HS-27A (cell line): Measurements from ENCODE around the gene TMEM203.
A peak's percentile ranks its signal among the peaks of the same experiment; 100 is the strongest.
"Not testable (repeated sequence)": the region's sequence is repeated elsewhere in the genome, so short reads cannot be mapped to it uniquely, and the experiment has no call there.

ENCODE experiments used
- DNase-seq: peaks from one replicate; pipeline ENCODE4 v3.0.0-alpha.2; 2012; ENCODE audit warnings: low read depth, missing footprints

The TMEM203 gene, protein sequence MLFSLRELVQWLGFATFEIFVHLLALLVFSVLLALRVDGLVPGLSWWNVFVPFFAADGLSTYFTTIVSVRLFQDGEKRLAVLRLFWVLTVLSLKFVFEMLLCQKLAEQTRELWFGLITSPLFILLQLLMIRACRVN

DNA sequence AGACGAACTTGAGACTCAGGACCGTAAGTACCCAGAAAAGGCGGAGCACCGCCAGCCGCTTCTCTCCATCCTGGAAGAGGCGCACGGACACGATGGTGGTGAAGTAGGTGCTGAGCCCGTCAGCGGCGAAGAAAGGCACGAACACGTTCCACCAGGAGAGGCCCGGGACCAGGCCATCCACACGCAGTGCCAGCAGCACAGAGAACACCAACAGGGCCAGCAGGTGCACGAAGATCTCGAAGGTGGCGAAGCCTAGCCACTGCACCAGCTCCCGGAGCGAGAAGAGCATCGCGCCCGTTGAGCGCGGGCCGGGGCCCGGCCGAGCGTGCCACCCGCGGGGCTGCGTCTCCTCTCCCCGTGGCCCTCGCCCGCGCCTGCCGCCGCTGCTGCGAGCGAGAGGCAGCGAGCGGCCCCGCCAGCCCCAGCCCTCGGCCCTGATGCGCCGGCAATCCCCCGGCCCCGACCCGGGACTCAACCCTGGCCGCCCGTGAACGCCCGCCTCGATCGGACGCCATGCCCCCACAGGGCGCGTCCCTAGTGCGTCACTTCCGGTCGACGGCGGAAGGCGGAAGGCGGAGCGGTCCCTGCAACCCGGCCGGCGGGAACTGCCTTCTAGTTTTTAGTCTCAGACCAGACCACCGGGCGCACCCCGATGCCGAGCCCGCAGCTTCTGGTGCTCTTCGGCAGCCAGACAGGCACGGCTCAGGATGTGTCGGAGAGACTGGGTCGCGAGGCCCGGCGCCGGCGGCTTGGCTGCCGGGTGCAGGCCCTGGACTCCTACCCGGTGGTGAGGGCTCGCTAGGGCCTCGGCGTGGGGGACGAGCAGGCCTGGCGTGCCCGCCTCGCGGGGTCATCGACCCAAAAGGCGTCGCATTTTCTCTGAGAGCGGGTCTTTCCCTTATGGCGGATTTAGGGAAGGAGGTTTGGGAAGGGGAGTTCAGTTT, at the start of gene TMEM203, which contains the start of gene NDOR1:
Gene TMEM203, minus strand, starts transcription at position 523 of the 944 bp plus-strand sequence. Its CDS starts 234 bp downstream, at position 289.
Gene NDOR1, plus strand, starts transcription at position 575 of the 944 bp plus-strand sequence. Its CDS starts 78 bp downstream, at position 653.
- peak; percentile 42 for DNase-seq

DNA sequence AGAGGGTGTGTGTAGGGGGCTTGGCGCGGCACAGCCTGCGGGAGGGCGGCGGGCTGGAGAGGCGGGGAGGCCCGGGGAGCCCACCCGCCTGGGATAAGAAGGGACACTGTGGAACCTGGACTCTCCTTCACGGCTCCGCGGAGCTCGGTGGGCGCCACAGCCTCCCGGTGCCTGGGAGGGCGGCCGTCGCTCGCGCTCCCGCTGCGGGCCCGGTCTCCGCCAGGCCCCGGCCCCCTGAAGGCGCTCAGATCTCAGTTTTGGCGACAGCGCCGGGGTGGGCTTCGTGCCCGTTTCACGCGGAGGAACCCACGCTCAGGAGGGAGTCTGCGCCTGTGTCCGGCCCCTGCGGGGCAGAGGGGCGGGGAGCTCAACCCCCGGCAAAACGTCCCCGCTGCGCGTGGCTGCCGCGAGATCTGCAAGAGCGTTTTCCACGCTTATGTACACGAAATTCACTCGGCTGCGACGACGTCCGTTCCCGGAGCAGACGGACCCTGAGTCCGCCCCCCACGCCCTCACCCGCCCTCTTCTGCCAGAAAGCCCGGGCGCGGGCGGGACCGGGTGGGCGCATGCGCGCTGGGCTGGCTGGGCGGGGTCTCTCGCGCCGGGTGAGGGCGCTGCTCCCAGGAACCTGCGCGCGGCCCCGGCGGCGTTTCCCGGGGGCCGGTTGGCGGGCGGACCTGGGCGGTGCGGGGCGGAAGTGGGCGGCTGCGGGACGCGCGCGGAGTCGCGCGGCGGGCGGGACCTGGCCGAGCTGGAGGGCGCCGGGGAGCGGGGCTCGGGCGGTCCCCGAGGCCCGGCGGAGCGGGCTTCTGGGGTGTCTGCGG, 49.4 kb upstream of the TMEM203 start, which contains the start of gene NELFB:
Gene NELFB, plus strand, starts transcription at position 704 of the 824 bp plus-strand sequence.
- DNase-seq: no peak

DNA sequence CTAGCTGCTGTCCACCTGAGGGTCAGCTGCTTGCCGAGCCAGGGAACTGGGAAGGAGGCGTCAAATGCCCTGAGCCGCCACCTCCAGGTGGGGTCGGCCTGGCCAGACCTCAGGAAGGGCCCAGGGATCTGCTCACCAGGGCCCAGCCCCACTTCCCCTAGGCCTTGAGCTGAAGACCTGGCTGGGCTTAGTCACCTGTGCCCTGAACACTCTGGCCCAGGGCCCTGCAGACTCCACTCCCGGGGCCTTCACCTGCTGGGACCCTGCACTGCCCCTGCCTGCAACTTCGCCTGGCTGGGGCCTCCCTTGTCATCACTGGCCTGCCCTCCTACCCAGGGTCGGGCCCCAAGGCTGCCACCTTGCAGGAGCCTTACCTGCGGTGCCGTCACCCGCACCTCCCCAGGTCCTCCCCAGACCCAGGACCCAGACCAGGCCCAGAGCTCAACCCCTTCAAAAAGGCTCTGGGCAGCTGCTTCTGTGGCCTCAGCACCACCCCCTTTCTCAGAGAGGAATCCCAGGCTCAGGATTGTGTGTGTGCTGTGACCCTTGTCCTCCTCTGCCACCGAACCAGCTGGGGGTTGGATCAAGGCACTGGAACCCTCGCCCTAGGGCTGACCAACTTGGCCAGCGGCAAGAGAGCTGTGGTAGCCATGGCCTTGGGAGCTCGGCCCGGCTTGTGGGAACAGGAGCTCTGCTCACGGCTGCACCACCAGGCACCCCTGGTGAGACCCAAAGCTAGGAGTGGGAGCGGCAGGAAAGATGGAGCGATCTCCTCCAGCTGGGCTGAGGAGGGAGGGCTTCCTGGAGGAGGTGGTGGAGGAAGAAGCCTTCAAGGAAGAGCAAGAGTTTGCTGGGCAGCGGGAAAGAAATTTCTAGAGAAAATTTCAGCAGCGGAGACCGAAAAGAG, 48.5 kb upstream of the TMEM203 start:
- DNase-seq: no peak

DNA sequence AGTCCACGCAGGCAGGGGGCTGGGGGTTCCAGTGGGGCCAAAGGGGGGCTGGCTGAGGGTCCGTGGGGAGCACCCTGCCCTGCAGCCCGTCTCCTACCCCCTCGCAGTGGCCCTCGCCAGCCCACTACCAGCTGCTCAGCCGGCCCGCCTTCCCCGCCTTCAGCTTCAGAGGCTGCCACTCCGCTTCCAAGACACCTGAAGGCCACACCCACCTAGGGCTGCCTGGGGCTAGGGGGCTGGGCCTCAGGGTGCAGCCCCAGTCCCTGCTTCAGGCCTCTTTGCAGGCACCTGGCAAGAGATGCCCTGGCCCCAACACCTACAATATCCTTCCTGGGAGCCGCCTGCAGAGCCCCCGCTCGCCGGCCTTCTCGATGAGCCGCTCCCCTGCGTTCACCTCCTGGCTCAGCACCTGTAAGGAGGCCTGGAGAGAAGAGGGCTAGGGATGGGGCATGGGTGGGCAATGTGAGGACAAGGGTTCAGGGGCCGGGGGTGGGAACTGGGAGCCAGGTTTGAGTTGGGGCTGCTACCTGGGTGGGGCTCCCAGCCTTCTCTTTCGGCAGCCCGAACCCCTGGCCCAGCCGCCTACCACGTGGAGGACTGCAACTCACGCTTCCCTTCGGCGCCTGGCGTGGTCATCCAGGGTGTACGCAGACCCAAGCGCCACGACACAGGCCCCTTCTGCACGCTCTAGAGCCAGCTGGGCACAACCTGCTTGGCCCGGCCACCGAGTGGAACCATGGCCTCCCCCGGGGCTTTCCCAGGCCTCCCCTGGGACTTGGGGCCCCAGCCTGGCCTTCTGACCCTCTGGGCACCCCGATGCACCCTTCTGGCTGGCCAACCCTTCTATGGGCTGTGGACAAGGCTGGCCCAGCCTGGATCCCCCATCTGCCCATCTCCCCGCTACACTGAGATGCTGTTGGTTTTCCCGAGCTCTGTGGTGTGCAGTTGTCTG, 47.4 kb upstream of the TMEM203 start:
- no peak for DNase-seq

DNA sequence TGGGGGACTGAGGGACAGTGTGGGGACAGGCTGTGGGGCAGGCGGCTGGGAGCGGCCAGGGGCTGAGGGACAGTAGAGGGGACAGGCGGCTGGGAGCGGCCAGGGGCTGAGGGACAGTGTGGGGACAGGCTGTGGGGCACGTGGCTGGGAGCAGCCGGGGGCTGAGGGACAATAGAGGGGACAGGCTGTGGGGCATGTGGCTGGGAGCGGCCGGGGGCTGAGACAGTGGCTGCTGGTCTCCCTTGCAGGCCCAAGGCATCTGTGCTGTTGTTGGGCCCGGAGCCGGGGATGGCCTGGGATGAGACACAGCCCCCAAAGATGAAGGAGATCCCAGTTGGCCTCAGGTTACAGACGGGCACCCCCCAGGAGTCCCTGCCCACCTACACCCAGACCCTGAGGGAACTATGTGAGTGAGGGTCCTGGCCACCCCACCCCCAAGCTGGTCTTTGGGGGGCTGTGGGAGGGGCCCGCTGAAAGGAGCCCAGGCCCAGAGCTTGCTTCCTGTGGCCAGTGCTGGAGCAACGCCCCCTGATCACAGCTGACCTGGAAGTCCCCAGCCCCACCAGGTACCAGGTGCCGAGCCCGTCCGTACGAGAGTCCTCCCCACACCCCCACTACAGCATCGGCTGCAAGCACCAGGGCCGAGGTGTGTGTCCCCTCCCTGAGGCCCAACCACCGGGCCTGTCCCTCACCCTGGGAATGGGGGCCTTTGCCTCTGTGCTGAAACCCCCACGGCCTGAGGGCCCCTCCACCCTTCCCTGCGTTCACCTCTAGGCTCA, 46.2 kb upstream of the TMEM203 start:
- no peak for DNase-seq

DNA sequence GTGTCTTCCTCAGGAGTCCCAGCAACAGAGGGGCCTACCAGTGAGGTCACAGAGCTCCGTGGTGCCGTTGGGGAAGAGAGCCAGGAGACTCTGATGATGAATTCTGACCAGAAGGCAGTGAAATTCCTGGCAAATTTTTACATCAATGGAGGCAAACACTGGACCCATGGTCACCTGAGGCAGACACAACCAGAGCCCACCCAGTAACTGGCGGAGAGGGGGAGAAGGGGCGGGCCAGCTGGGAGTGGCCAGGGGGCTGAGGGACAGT, 45.7 kb upstream of the TMEM203 start, which contains the start of gene STPG3:
Gene STPG3, plus strand, starts transcription at position 93 of the 268 bp plus-strand sequence. Its CDS starts 1 bp downstream, at position 94.
- no peak for DNase-seq

DNA sequence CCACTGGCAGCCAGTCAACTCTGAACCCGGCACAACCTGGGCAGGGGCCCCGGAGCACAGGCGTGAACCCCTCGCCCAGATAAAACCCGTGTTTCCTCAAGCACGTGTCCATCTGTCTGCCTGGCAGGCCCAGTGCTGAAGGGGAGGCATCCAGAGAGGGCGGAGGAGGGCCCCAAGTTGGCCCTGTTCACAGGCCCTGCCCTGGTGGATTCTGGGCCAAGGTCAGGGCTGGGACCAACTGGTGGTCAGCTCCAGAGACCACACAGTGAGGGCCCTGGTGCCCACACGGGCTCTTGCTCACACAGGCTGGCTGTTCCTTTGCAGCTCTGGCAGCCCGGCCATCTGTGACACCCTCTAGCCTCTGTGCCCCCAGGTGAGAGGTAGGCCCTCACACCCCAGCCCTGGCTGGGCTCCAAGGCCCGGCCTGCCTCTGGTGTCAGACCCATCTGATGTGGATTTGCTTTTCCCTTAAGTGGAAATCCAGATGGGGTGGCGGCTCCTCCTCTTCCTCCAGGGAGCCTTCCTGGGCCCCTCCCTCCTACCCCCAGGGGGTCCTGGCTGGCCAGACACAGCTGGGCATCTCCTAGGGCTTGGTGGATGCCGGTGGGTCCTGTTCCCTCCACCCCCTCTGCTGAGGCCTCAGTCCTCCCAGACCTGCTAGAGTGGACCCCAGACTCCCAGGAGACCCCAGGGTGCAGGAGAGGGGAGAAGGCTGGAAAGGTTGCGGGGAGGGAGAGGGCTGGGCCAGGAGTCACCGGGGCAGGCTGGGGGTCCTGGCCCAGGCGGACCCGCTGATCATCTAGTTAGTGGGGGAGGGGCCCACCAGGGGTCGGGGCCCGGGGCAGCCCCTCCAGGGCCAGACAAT, 45.1 kb upstream of the TMEM203 start:
- no peak for DNase-seq

DNA sequence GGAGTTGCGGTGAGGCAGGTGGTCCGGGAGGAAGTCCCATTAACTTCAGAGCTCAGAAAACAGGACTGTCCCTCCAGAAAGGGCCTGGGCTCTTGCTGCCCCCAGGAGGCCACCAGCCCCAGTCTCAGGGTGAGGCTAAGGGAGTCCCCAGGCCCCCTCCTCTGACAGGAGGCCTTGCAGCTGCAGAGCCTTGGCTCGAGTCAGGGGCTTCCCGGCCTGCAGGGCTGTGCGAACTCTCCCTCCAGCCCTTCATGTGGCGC, 42.4 kb upstream of the TMEM203 start:
- DNase-seq: no peak

DNA sequence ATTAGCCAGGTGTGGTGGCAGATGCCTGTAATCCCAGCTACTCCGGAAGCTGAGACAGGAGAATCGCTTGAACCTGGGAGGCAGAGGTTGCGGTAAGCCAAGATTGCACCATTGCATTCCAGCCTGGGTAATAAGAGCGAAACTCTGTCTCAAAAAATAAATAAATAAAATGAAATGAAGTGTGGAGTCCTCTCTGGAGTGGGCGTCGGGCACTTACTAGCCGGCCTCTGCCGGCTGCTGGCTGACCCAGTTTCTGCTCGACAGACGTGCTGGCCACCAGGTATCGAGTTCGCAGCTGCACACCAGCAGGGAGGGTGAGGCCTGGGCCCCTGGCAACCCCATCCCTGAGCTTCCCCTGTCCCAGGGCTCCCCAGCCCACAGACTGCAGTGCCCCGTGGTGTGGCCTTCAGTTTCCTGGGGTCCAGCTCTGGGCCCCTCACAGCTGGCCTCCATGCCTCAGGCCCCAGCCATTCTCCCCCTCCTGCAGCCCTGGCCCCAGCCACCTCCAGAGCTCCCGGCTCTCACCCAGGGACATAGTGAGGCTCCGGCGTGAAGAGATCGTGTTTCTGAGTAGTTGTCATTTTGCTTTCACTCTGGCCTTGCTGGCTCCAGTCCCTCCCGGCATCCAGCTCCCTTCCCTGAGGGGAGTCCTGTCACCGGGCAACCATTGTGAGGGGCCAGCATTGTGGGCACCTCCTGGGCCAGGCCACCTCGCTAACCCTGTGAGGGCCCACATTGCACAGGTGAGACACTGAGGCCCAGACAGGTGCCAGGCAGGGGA, 41.9 kb upstream of the TMEM203 start:
- no peak for DNase-seq

DNA sequence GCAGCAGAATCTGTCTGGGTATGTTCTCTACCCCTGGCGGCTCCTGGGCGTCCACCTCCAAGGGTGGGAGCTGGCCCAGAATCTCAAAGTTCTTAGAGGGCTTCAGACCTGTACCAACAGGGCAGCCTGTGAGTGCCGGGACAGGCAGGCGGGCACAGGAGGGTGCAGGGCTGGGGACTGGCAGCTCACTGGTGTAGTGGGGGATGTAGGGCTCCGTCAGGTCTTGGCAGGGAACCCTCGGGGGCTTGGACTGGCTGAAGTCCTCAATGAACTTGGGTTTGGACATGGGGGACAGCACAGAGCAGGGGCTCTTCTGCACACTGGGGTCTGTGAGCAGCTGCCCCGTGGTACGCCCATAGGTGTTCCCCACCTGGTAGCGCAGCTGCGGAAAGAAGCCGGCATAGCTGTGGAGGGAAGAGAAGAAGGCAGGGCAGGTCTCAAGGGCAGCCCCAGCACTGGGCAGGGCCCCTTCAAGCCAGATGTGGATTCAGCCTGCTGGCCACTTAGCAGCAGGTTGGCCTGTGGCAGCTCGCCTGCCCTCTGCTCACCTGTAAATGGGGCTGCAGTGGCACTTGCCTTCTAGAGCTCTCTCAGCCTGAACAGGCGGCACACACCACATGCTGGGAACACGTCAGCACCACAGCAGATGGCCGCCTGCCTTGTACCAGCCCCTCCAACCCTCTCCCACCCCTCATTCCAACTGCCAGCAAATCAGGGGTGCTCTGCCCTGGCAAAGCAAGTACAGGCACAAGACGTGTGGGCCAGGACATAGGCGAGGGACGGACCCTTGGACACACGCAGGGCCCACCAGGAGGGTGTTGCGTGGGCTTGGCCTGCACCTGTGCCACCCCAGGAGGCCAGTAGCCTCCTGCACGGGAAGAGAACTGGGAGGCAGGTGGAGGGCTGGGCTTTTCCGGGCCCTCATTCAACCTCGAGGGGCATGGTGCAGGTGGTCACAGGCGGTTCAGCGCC, 40.3 kb upstream of the TMEM203 start:
- no peak for DNase-seq

DNA sequence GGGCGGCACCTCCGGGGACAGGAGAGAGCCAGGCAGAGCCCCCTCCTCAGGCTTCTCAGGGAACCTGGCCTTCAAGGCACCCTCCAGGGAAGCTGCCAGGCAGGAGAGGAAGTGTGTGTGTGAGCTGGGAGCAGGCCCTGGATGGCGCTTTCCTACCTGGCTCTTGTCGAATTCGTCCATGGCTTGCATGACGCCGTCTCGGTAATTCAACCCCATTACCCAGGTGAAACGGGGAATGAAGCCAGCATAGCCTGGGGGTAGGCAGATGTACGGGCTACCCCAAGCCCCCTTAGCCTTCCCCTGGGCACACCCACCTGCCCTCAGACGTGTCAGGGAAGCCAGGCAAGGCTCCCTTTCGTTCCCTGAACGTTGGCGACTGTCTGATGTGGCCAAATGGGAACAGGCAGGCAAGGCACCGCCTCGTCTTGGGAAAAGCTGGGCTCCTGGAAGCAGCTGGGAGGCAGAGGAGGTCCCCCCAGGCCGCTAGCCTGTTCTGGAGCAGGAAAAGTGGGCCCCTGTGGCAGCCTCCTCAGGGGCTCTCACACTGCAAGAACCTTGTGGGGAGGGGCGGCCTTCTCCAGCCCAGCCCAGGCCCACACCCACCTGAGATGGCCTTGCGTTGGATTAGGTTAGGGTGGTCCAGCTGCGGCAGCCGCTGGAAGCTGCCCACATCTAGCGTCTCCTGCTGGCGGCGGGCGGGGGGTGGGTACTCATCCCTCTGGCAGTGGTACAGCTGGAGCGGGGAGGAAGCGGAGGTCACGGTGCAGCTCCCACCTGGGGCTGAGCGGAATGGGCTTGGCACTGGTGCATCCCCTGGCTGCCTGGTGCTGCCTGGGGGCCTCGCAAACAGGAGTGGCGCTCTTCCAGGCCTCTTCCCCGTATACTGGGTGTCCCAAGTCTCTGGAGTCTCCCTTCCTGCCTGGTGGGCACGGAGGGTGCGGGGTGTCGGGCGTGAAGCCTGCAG, 39.3 kb upstream of the TMEM203 start:
- no peak for DNase-seq

DNA sequence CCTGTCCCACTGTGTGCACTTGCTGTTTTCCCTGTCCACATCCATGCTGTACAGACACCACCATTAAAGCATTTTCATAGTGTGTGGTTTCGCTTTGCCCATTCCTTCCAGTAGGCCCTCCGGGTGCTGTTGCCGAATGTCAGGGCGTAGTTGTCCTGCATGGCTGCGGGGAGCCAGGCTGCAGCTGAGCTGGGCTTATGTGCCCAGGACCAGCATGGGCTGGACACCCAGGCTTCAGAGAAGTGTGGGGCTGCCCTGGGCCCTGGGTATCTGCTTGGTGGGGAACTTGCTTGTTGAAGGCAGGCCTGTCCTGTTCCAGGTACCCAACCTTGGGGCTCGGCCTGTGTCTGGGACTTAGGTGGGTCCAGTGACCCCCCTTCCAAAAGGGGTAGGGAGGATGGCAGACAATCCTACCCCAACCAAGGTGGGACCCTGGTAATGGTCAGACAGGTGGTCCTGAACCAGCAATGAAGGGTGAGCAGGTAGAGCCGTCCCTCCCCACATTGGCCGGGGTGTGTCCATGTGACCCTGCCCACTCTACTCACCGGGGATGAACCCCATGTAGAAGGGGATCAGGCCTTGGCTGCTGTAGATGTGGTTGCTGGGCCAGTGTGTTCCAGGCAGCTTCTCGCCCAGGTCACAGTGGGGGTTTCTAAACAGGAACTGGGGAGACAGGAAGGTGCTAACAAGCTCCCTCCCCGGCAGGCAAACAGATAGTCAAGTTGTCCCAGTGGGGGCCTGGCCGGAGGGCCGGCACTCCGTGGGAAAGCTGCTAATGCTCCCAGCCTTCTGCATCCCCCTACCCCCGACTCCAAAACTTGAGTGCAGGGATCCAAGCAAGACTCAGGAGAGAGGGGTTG, 38.4 kb upstream of the TMEM203 start:
- no peak for DNase-seq

DNA sequence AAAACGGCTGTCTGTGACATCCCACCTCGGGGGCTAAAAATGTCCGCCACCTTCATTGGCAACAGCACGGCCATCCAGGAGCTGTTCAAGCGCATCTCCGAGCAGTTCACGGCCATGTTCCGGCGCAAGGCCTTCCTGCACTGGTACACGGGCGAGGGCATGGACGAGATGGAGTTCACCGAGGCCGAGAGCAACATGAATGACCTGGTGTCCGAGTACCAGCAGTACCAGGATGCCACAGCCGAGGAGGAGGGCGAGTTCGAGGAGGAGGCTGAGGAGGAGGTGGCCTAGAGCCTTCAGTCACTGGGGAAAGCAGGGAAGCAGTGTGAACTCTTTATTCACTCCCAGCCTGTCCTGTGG, 37.8 kb upstream of the TMEM203 start:
- DNase-seq: not testable (repeated sequence)
